Fibroblast of lung (primary cell): ENCODE measurements around the gene PDGFC.

Source experiments
- EZH2 ChIP-seq: IDR thresholded peaks from 2 replicates; pipeline ENCODE4 v1.5.1; 2012; ENCODE audit warnings: low read length, control low read depth, mild to moderate bottlenecking; ENCODE audit errors: missing control alignments
- TF ChIP-seq, protein P1 (sequence below), 2 donors: IDR thresholded peaks in 1 of 2; conservative IDR thresholded peaks in 1 of 2; 1 replicate in 1 of 2; 2 replicates in 1 of 2; pipeline ENCODE4 v1.5.1; 2011 to 2012; ENCODE audit warnings: low read length in 2 of 2, control low read depth in 1 of 2, inconsistent platforms in 1 of 2, low read depth in 1 of 2, mild to moderate bottlenecking in 1 of 2

DNA sequence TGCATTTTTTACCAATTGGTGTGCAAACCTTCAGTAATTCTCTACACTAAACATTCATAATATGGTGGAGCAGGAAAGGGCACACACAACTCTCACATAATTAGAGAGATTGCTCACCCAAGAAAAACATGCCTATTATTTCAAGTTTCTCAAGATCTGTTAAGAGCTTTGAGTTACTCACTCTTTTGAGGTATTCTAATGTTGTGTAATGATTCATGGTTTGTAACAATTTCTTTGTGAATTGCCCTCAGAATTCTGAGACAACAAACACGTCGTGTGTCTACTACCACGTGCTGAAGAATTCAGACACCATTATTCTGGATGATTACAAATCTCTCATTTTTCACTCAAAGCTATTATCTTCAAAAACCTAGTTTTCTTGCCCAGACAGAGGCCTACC lies 82.8 kb downstream of the PDGFC start:
- TF ChIP-seq, protein P1, sequence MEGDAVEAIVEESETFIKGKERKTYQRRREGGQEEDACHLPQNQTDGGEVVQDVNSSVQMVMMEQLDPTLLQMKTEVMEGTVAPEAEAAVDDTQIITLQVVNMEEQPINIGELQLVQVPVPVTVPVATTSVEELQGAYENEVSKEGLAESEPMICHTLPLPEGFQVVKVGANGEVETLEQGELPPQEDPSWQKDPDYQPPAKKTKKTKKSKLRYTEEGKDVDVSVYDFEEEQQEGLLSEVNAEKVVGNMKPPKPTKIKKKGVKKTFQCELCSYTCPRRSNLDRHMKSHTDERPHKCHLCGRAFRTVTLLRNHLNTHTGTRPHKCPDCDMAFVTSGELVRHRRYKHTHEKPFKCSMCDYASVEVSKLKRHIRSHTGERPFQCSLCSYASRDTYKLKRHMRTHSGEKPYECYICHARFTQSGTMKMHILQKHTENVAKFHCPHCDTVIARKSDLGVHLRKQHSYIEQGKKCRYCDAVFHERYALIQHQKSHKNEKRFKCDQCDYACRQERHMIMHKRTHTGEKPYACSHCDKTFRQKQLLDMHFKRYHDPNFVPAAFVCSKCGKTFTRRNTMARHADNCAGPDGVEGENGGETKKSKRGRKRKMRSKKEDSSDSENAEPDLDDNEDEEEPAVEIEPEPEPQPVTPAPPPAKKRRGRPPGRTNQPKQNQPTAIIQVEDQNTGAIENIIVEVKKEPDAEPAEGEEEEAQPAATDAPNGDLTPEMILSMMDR (conservative IDR thresholded peaks at IDR 0.05 in 1 of 2, IDR thresholded peaks at IDR 0.05 in 1 of 2; ENCODE audit: low read depth in 1 of 2, low read length in 2 of 2): no peak
- TF ChIP-seq EZH2: no peak
